Measurements from ENCODE around the gene PAMR1.

- TF ChIP-seq TCF12 (IDR thresholded peaks at IDR 0.05; ENCODE audit: low read depth, low read length) (no peak), POLR2A (IDR thresholded peaks at IDR 0.05; ENCODE audit: control extremely low read depth in 1 of 2, low read depth in 2 of 2, low read length in 2 of 2) (no peak), POLR2AphosphoS5 (IDR thresholded peaks at IDR 0.05; ENCODE audit: low read depth, low read length) (no peak), CEBPB (IDR thresholded peaks at IDR 0.05; ENCODE audit: low read depth, low read length) (no peak), HDAC2 (IDR thresholded peaks at IDR 0.05; ENCODE audit: borderline replicate concordance in 1 of 2, low read depth in 2 of 2, low read length in 2 of 2) (no peak), RAD21 (IDR thresholded peaks at IDR 0.05 in 1 of 2, conservative IDR thresholded peaks at IDR 0.05 in 1 of 2; ENCODE audit: low read depth in 2 of 2, low read length in 2 of 2) (no peak), SP1 (IDR thresholded peaks at IDR 0.05; ENCODE audit: low read depth, low read length) (no peak), CREB1 (IDR thresholded peaks at IDR 0.05) (no peak), RXRA (IDR thresholded peaks at IDR 0.05; ENCODE audit: insufficient read depth, low read depth, low read length) (no peak), CTCF (IDR thresholded peaks at IDR 0.05; ENCODE audit: control extremely low read depth in 1 of 3, insufficient read depth in 1 of 3, low read depth in 1 of 3, low read length in 3 of 3) (no peak), TAF1 (IDR thresholded peaks at IDR 0.05; ENCODE audit: low read depth, low read length) (no peak), BRCA1 (IDR thresholded peaks at IDR 0.05; ENCODE audit: low read depth, low read length) (no peak)
- TF ChIP-seq, protein P1, sequence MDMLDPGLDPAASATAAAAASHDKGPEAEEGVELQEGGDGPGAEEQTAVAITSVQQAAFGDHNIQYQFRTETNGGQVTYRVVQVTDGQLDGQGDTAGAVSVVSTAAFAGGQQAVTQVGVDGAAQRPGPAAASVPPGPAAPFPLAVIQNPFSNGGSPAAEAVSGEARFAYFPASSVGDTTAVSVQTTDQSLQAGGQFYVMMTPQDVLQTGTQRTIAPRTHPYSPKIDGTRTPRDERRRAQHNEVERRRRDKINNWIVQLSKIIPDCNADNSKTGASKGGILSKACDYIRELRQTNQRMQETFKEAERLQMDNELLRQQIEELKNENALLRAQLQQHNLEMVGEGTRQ (IDR thresholded peaks at IDR 0.05; ENCODE audit: low read length) = no peak
These were observed 27.2 kb upstream of the PAMR1 start for GRCh38 chr11:35552616-35553015.

All from H1 (cell line).